DMS 273 (cell line): ENCODE data around the gene CA6.
A peak's percentile ranks its signal among the peaks of the same experiment; 100 is the strongest.
"Not testable (repeated sequence)": the region's sequence is repeated elsewhere in the genome, so short reads cannot be mapped to it uniquely, and the experiment has no call there.

ENCODE experiments used
- DNase-seq: peaks from one replicate; lab custom pipeline; 2025; ENCODE audit not compliant: unreplicated experiment; lab: John Stamatoyannopoulos, UW

Gene CA6

DNA sequence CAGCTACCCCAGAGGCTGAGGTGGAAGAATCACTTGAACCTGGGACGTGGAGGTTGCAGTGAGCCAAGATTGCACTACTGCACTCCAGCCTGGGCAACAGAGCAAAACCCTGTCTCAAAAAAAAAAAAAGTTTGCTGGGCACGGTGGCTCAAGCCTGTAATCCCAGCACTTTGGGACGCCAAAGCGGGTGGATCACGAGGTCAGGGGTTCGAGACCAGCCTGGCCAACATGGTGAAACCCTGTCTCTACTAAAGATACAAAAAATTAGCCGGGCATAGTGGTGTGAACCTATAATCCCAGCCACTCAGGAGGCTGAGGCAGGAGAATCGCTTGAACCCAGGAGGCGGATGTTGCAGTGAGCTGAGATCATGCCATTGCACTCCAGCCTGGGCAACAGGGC is 23.2 kb downstream of the CA6 start:
- DNase-seq = not testable (repeated sequence)

DNA sequence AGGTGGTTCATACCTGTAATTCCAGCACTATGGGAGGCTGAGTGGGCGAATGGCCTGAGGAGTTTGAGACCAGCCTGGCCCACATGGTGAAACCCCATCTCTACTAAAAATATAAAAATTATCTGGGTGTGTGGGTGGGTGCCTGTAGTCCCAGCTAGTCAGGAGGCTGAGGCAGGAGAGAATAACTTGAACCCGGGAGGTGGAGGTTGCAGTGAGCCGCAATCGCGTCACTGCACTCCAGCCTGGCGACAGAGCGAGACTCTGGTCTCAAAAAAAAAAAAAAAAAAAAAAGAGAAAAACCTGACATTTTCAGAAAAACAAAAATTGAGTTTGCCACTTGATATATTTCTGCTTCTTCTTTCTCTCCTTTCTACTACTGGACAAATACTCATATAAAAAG is 24.3 kb downstream of the CA6 start:
- no peak for DNase-seq

DNA sequence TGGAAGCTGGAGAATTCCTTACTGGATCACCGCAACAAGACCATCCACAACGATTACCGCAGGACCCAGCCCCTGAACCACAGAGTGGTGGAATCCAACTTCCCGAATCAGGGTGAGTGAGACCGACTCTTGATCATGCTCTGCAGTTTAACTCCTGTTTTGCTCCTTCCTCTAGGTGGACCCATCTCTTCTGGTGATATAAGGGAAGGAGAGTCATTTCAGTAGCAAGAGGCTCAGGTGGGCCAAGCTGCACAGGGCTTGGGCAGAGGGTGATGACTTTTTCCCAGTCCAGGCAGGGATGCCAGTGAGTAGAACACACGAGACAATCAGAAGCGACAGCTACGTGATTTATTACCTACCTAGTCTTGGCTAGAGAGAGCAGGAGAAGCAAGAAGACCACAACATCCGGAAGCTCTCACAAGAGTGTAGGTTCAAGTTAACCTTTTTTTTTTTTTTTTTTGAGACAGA is 25.2 kb downstream of the CA6 start:
- DNase-seq = no peak

DNA sequence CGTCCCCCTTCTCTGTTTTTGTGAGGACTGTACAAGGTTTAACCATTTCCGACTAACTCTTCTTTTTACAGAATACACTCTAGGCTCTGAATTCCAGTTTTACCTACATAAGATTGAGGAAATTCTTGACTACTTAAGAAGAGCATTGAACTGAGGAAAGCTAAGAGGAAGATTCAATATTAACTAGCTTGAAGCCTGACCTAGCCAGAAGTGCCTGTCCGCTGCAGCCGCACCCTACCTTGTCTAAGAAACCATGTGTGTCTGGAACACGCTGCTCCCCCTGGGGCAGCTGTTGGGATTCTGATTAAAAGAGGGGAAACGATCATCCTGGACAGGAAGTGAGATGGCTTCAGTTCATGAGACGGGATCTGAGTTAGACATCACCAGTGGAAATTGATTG is 28.9 kb downstream of the CA6 start:
- no peak for DNase-seq

DNA sequence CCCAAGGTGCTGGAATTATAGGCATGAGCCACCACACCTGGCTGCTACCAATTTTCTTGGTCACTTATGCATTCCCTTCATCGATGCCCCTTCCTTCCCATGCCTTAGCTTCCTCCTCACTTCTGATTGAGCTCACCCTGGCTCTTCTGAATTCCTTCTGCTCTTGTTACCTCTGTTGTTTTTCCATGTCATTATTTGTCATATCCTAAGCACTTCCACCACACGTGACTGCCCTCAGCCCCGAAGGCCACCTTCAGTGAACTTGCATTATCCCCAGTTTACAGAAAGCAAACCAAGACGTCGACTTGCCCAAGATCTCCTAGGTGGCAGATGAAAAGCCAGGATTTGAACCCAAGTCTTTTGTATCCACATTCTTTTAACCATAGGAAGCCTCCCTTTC is 30.7 kb downstream of the CA6 start:
- DNase-seq = no peak

DNA sequence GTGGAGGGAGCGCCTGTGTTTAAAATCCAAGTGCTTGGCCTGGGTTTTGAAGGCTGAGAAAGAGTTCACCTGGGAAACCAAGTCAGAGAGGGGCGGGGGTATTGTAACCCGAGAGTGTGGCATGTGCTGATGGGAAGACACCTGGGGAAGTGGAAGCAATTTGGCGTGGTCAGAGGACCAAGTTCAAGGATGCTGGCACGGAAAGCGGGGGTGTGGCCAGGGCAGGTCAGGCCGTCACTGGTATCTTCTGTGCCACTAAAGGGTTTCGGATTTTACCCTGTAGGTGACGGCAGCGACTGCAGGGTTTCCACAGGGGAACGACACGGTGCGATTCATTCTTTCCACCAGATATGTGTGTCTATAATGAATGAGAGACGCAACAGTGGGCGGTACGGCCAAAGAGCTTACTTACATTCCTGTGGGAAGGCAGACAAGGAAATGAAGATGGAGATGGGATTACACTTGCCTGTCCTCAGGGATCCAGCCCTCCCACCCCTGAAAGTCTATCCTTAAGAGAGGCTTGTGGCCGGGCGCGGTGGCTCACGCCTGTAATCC is 31.3 kb downstream of the CA6 start:
- no peak for DNase-seq

DNA sequence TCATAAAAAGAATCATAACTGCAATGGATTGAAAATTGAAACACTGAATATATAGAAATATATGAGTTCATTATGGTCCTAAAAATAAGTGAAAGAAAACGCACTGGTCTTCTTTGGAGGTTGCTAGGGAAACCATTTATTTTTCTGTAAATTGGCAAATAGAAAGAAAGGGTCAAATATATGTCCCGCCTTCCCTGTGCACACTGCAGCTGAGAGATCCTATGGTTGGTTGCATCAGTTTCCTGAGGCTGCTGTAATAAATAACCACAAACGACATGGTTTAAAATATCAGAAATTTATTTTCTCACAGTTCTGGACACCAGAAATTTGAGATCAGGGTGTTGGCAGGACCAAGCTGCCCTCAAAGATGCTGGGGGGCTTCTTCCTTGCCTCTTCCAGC is 35.0 kb downstream of the CA6 start:
- no peak for DNase-seq

DNA sequence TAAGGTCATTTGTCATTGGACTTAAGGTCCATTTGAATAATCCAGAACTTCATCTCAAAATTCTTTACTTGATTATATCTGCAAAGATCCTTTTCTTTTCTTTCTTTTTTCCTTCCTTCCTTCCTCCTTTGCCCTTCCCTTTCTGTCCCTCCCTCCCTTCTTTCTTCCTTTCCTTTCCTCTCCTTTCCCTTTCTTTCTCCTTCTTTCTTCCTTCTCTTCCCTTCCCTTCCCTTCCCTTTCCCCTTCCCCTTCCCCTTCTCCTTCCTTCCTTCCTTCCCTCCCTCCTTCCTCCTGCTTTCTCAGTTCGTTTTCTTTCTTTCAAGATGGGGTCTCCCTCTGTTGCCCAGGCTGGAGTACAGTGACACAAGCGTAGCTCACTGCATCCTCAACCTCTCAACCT is 35.5 kb downstream of the CA6 start:
- no peak for DNase-seq

DNA sequence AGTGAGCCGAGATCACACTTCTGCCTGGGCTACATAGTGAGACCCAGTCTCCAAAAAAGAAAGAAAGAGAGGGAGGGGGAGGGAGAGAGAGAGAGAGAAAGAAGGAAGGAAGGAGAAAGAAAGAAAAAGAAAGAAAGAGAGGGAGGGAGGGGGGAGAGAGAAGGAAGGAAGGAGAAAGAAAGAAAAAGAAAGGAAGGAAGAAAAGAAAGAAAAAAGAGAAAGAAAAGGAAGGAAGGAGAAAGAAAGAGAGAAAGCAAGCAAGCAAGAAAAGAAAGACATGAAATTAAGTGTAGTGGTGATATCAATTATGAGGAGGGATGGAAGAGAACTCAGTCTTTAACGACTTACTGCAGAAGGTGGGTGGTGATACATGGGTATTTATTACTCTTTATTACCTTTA is 38.5 kb downstream of the CA6 start:
- no peak for DNase-seq

DNA sequence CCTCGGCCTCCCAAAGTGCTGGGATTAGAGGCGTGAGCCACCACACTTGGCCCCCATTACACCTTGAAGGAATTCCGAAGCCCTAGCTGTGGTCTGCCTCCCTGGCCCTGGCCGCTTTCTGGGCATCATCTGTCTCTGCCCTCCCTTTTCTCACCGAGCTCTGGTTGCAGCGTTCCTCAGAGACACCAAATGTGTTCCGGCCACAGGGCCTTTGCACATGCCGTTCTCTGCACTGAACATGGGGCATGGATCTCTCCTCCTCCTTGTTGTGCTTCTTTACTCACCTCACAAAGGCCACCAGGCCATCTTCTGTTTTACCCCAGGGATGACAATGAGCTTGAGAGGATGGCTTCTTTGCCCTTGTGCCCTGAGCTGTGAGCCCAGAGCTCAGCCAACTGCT is 39.3 kb downstream of the CA6 start:
- no peak for DNase-seq

DNA sequence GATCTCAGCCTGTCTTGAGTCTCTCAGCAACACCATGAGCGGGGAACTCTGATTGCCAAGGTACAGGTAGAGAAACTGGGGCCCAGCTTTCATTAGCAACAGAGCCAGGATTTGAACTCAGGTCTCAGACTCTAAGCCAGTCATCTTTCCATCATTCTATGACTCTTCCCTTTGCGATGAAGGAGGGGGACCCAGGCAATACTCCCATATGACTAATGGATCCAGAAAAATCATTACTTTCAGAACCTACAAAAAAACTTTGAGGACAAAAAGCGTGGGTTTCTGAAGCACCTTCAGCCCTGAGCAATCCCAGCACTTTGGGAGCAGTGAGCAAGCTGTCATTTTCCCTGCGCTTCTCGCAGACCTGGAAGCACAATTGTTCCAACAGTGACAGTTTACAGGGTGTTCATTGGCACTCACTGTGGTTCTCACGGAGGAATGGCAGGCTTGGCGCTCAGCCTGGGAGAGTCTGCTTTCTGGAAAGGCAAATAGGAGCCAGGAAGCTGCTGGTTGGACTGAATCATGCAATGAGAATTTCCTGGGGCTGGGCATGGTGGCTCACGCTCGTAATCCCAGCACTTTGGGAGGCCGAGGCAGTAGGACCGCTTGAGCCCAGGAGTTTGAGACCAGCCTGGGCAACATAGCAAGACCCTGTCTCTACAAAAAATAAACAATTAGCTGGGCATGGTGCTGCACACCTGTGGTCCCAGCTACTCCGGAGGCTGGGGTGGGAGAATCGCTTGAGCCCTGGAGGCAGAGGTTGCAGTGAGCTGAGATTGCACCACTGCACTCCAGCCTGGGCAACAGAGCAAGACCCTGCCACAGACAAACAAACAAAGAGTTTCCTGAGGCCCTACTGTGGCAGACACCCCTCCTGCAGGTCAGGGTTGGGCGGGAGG is 40.5 kb downstream of the CA6 start:
- DNase-seq = peak; percentile 46

DNA sequence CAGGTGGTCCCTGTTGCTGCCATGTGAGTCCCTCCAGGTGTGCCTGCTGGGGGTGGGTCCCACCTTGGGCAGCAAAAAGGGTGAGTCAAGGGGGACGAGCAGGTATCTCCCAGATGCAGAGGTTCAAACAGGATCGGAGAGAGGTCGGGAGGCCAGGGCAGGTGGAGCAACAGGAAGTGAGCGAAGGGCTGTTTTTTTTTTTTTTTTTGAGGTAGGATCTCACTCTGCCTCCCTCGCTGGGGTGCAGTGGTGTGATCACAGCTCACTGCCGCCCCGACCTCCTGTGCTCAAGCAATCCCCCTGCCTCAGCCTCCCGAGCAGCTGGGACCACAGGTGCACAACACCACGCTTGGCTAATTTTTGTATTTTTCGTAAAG is 41.1 kb downstream of the CA6 start:
- DNase-seq = no peak

DNA sequence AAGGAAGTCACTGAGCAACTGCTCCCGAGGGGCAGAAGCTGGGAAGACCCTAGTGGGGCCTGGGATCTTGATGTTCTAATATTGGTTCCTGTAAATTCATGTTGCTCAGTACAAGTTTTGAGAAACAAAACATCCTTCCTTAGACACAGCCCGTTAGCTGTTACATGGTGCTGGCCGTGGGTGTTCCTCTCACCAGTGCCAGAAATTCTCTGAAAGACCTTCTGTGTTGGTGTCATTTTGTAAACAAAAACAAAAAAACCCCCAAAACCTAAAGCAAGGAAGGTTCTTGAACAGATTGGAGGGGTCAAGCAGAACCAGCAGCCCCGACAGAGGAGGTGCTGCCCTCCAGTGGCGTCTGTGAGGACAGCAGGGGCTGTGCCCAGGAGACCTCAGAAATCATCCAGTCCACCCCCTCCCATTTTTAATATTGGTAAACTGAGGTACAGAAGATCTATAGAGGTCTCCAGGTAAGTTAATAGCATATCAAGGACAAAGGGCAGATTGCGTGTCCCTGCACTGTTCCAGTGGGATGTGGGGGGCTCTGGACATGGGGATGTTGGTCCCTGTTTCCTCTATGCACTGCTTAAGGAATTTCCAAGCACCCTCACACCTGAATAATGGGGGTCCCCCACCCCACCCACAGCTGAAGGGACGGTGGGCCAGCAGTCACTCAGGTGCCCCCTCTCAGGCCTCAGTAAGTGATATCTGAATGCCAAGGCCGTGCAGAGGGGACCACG is 42.4 kb downstream of the CA6 start:
- DNase-seq = peak; percentile 72

DNA sequence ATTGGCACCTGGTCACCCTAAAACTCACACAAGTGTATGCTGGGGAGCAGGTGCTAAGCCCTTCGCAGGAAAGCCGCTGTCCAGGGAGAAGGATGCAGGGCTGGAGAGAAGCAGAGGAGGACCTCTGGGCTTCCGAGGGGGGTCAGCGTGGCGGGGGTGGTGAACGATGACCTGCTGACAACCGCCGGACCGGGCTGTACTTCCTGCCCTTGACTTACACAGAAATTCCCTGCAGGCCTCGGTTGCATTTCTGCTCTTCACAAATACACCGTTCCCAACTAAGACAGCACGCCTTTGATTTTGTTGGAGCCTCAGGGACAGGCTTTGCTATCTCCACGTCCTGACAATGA is 42.9 kb downstream of the CA6 start:
- no peak for DNase-seq

DNA sequence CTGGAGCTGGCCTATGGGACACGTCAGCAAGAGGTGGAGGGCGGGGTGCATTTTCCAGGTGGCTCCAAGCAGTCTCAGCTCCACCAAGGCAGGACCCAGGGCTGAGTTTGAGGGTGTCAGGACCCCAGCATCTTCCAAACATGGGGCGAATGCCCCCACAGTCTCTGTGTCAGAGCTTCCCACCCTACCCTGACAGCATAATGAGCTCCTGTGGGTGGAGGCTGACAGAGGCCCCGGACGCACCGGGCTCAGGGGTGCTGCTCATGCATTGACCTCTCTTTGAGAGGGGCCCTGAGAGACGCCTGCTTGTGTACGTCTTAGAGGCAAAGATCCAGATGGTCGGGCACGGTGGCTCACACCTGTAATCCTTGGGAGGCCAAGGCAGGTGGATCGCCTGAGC is 43.4 kb downstream of the CA6 start:
- no peak for DNase-seq

DNA sequence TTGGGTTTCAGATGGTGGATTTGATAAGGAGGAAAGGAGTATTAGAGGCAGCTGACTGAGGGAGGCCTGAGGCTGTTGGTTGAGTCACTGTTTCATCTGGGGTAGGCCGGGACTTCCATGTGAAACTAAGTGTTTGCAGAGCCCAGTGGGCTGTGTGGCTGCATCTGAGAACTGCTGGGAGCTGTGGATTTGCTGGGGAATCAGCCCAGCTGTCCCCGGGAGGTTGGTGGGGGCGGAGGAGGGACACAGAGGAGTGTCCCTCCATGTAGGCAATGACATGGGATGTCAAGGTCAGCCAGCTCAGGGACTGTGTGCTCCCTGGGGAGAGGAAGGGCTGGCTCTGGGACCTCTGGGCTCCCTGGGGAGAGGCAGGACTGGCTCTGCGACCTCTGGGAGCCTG is 44.2 kb downstream of the CA6 start:
- DNase-seq = no peak

DNA sequence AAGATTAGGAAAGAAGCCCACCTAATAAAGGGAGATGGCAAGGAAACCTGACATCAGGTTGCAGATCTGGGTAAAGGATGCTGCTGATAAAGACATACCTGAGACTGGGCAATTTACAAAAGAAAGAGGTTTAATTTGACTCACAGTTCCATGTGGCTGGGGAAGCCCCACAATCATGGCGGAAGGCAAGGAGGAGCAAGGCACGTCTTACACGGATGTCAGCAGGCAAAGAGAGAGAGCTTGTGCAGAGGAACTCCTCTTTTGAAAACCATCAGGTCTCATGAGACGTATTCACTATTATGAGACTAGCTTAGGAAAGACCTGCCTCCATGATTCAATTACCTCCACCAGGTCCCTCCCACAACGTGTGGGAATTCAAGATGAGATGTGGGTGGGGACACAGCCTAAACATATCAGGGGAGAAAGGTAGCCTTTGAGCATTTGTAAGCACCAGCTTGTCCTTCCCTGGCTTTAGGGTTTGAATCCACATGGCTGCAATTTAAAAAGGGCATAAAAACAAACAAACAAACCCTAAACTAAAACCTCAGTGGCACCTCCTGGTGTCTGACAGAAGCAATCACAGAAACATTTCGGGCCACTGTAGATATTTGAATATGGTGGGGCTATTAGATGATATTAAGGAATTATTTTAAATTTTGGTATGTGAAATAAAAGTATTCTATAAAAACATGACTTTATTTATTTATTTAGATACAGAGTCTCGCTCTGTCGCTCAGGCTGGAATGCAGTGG is 47.4 kb downstream of the CA6 start:
- no peak for DNase-seq

DNA sequence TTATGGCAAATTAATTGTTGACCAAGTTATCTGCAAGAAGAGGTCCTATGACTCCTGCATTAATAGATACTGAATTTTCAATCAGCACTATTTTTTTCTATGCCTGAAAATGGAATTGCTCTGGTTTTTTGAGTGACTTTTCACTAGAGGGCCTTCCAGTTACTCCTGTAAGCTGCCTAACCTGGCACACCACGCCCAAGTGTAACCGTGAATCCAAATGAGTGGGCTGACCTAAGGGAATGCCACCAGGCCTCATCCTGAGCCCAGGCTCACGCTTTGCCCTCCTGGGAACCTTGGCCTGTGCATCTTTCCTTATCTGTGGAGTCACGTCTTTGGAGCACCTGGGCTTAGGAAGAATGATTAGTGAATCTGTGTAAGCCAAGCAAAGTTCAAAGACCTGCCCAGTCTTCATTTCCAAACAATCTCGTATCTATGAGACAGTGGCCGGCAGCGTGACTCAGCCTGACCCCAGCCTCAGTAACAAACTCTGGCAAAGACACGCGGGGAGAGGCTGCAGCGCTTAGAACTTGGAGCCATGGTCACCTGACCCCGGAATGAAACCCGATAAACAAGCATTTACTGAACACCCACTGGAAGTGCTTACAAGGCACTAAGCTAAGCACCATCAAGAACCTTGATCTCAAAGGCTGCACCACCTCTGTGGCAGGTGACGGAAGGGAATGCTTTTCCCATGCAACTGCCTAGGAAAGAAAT is 48.5 kb downstream of the CA6 start:
- DNase-seq = not testable (repeated sequence)

DNA sequence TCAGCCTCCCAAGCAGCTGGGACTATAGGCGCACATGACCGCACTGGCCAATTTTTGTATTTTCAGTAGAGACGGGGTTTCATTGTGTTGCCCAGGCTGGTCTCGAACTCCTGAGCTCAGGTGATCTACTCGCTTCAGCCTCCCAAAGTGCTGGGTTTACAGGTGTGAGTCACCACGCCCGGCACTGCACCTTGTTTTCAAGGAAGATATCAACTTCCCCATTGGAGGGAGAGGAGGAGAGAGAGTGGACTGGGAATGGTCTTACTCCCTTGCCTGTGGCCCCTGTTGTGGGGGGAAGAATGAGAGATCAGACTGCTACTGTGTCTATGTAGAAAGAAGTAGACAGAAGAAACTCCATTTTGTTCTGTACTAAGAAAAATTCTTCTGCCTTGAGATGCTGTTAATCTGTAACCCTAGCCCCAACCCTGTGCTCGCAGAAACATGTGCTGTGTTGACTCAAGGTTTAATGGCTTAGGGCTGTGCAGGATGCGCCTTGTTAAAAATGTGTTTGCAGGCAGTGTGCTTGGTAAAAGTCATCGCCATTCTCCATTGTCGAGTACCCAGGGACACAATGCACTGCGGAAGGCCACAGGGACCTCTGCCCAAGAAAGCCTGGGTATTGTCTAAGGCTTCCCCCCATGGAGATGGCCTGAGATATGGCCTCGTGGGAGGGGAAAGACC is 56.0 kb downstream of the CA6 start:
- DNase-seq = not testable (repeated sequence)

DNA sequence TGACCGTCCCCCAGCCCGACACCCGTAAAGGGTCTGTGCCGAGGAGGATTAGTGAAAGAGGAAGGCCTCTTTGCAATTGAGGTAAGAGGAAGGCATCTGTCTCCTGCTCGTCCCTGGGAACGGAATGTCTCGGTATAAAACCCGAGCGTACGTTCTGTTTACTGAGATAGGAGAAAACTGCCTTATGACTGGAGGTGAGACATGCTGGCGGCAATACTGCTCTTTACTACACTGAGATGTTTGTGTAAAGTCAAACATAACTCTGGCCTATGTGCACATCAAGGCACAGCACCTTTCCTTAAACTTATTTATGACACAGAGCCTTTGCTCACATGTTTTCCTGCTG is 56.5 kb downstream of the CA6 start:
- not testable (repeated sequence) for DNase-seq
